ENCODE measurements around the gene RHBDD1. TPM values are rescaled to one million over a fixed set of nuclear protein-coding genes. Genes with fewer than 3 reads are reported as not detected.

Gene RHBDD1
- total RNA-seq, 1 experiment from 2014 or later: 6.6 TPM

- no peak for DNase-seq (ENCODE audit: low read depth)
Measured at GRCh38 chr2:226983895-226984749, 148.3 kb downstream of the RHBDD1 start.

- DNase-seq (ENCODE audit: low read depth): peak; percentile 74
Measured at GRCh38 chr2:226984750-226985582, 149.1 kb downstream of the RHBDD1 start.

- no peak for DNase-seq (ENCODE audit: low read depth)
Measured at GRCh38 chr2:226985583-226985946, 149.7 kb downstream of the RHBDD1 start.

GRCh38 chr2:226991663-226992062, 155.8 kb downstream of the RHBDD1 start:
- no peak for DNase-seq (ENCODE audit: low read depth)

GRCh38 chr2:226993171-226993570, 157.3 kb downstream of the RHBDD1 start:
- no peak for DNase-seq (ENCODE audit: low read depth)

GRCh38 chr2:226994775-226995174, 158.9 kb downstream of the RHBDD1 start:
- DNase-seq (ENCODE audit: low read depth): peak; percentile 33

- DNase-seq (ENCODE audit: low read depth): peak; percentile 86
Measured at GRCh38 chr2:226995625-226996041, 159.8 kb downstream of the RHBDD1 start.

GRCh38 chr2:226999661-227000060, 163.8 kb downstream of the RHBDD1 start:
- DNase-seq (ENCODE audit: low read depth): no peak

- DNase-seq (ENCODE audit: low read depth): no peak
Measured at GRCh38 chr2:227000123-227000522, 164.3 kb downstream of the RHBDD1 start.

- DNase-seq (ENCODE audit: low read depth): no peak
Measured at GRCh38 chr2:227004482-227004881, 168.6 kb downstream of the RHBDD1 start.

- DNase-seq (ENCODE audit: low read depth): no peak
Measured at GRCh38 chr2:227006189-227006897, 170.5 kb downstream of the RHBDD1 start.

GRCh38 chr2:227007148-227007547, 171.3 kb downstream of the RHBDD1 start:
- DNase-seq (ENCODE audit: low read depth): no peak

- DNase-seq (ENCODE audit: low read depth): no peak
Measured at GRCh38 chr2:227007940-227008339, 172.1 kb downstream of the RHBDD1 start.

- DNase-seq (ENCODE audit: low read depth): peak; percentile 33
Measured at GRCh38 chr2:227010433-227010832, 174.6 kb downstream of the RHBDD1 start.

GRCh38 chr2:227013330-227013729, 177.5 kb downstream of the RHBDD1 start:
- DNase-seq (ENCODE audit: low read depth): no peak

- no peak for DNase-seq (ENCODE audit: low read depth)
Measured at GRCh38 chr2:227013881-227014280, 178.0 kb downstream of the RHBDD1 start.

GRCh38 chr2:227016894-227017293, 181.0 kb downstream of the RHBDD1 start:
- DNase-seq (ENCODE audit: low read depth): no peak

GRCh38 chr2:227020416-227020815, 184.6 kb downstream of the RHBDD1 start:
- DNase-seq (ENCODE audit: low read depth): no peak

GRCh38 chr2:227022608-227023007, 186.8 kb downstream of the RHBDD1 start:
- DNase-seq (ENCODE audit: low read depth): no peak

GRCh38 chr2:227025510-227025909, 189.7 kb downstream of the RHBDD1 start:
- DNase-seq (ENCODE audit: low read depth): no peak

GRCh38 chr2:227029426-227030105, 193.7 kb downstream of the RHBDD1 start:
- DNase-seq (ENCODE audit: low read depth): no peak
